K562 (cell line): ENCODE measurements around the gene AICDA.

ENCODE experiments used
- AFF1 ChIP-seq, 2 experiments: fragments of 450-650 bp; IDR thresholded peaks; 2 replicates each; pipeline ENCODE4 v1.6.1; 2018; ENCODE audit warnings: mild to moderate bottlenecking in 2 of 2, low read depth in 1 of 2; ENCODE audit not compliant: partially characterized antibody in 2 of 2
- BHLHE40 ChIP-seq: IDR thresholded peaks from 2 replicates; pipeline ENCODE4 v1.6.1; 2011; ENCODE audit warnings: low read length, improper control_type of control experiment
- CBX2 ChIP-seq: fragments of 200-600 bp; sonication (generic); IDR thresholded peaks from one replicate; pipeline ENCODE4 v1.6.1; 2012; ENCODE audit warnings: mild to moderate bottlenecking, low read length, inconsistent platforms; ENCODE audit not compliant: insufficient read depth, poor library complexity, severe bottlenecking
- CHCHD3 ChIP-seq: fragments of 250-450 bp; sonication (Bioruptor Pico); IDR thresholded peaks from 2 replicates; pipeline ENCODE4 v2.1.2; 2022; ENCODE audit warnings: mild to moderate bottlenecking
- CTCF ChIP-seq, 3 experiments: IDR thresholded peaks in 2 of 3; conservative IDR thresholded peaks in 1 of 3; 2 replicates each; pipeline ENCODE4 v1.5.1; 2011 to 2012; ENCODE audit warnings: low read length in 3 of 3, mild to moderate bottlenecking in 3 of 3, control low read depth in 2 of 3, improper control_type of control experiment in 1 of 3, inconsistent platforms in 1 of 3, low read depth in 1 of 3, mixed read lengths in 1 of 3, moderate library complexity in 1 of 3; ENCODE audit not compliant: insufficient read depth in 2 of 3
- FOSL1 ChIP-seq: fragments of 200-800 bp; sonication (Bioruptor generic); conservative IDR thresholded peaks from 2 replicates; pipeline ENCODE4 v1.6.1; 2016; ENCODE audit warnings: missing genetic modification characterization, missing compliant biosample characterization
- FOXO4 ChIP-seq: fragments of 450-650 bp; formaldehyde crosslinking; IDR thresholded peaks from 2 replicates; pipeline ENCODE4 v1.4.0; 2020; ENCODE audit warnings: mild to moderate bottlenecking, moderate library complexity
- NRF1 ChIP-seq, 2 experiments: fragments of 450-650 bp; IDR thresholded peaks in 1 of 2; conservative IDR thresholded peaks in 1 of 2; 2 replicates each; pipeline ENCODE4 v1.6.1; 2014; ENCODE audit warnings: mild to moderate bottlenecking in 2 of 2
- PHF20 ChIP-seq: fragments of 450-650 bp; IDR thresholded peaks from 2 replicates; pipeline ENCODE4 v1.6.1; 2018; ENCODE audit not compliant: partially characterized antibody
- POLR2A ChIP-seq: fragments of 450-650 bp; conservative IDR thresholded peaks from 2 replicates; pipeline ENCODE4 v1.6.1; 2016
- RHOXF2B ChIP-seq: fragments of 250-450 bp; sonication (Bioruptor Pico); conservative IDR thresholded peaks from 2 replicates; pipeline ENCODE4 v1.5.1; 2021

- TF ChIP-seq POLR2A = no peak
- TF ChIP-seq CHCHD3 = no peak
- no peak for TF ChIP-seq NRF1 (conservative IDR thresholded peaks at IDR 0.05 in 1 of 2, IDR thresholded peaks at IDR 0.05 in 1 of 2)
- TF ChIP-seq PHF20 = no peak
- no peak for TF ChIP-seq AFF1 (IDR thresholded peaks at IDR 0.05; ENCODE audit: low read depth in 1 of 2, partially characterized antibody in 2 of 2)
- TF ChIP-seq FOSL1 (tag) = no peak
- no peak for TF ChIP-seq CTCF (IDR thresholded peaks at IDR 0.05 in 2 of 3, conservative IDR thresholded peaks at IDR 0.05 in 1 of 3; ENCODE audit: insufficient read depth in 2 of 3, low read depth in 1 of 3, low read length in 3 of 3)
- TF ChIP-seq RHOXF2B (CRISPR knock-in tag) = no peak
- no peak for TF ChIP-seq FOXO4 (CRISPR knock-in tag)
- TF ChIP-seq CBX2 = no peak
- TF ChIP-seq BHLHE40 = no peak
Measured at GRCh38 chr12:8628731-8629130, 16.1 kb upstream of the AICDA start.
